ENCODE results near the gene SMARCA4. TPM values are rescaled to one million over a fixed set of nuclear protein-coding genes. Genes with fewer than 3 reads are reported as not detected.

Gene SMARCA4
- total and polyA plus RNA-seq, 12 donors = 46.3 to 124 (median 64.9) TPM

GRCh38 chr19:11031421-11032070 lies 70.7 kb downstream of the SMARCA4 start:
- peaks cover 0 to 7% of the 10 kb centered on the region in 2 donors for H3K4me1 ChIP-seq (replicated peaks in 1 of 2)
- intact Hi-C loops (cut with DNase I) = loop anchor here (10.0 kb wide), 2 partner anchors 73 to 173 kb away; no protein-coding TSS in a partner anchor
- peaks cover 0 to 94% of the 10 kb centered on the region in 2 donors for H3K36me3 ChIP-seq (replicated peaks in 1 of 2)
- no peak overlapping the region for H3K27ac ChIP-seq
- H3K27me3 ChIP-seq = no peaks in the 10 kb centered on the region
- H3K4me3 ChIP-seq = no peak overlapping the region
- WGBS, 4 donors = 89 to 93% (median 92%) methylated on average over 19 to 21 of the region's 21 CpGs
- DNase-seq = no peak
- no peaks in the 10 kb centered on the region for H3K9me3 ChIP-seq (replicated peaks in 1 of 3)
- no peak for TF ChIP-seq POLR2A (IDR thresholded peaks at IDR 0.05)
- no peak for TF ChIP-seq CTCF (IDR thresholded peaks at IDR 0.05)

- Histone ChIP-seq H3K9me3 (replicated peaks in 1 of 3) (no peaks in the 10 kb centered on the region), H3K36me3 (replicated peaks in 1 of 2) (peaks cover 0 to 84% of the 10 kb centered on the region in 2 donors), H3K4me1 (replicated peaks in 1 of 2) (peaks cover 0 to 7% of the 10 kb centered on the region in 2 donors), H3K27ac (no peak overlapping the region), H3K4me3 (no peak overlapping the region), H3K27me3 (no peaks in the 10 kb centered on the region)
- DNase-seq = no peak
- 91 to 94% (median 92%) methylated on average over 22 of the region's 22 CpGs for WGBS, 4 donors
- no peak for TF ChIP-seq POLR2A (IDR thresholded peaks at IDR 0.05)
- intact Hi-C loops (cut with DNase I) = loop anchor here (10.0 kb wide), 2 partner anchors 72 to 172 kb away; no protein-coding TSS in a partner anchor
Measured at GRCh38 chr19:11033251-11033650, 72.4 kb downstream of the SMARCA4 start.

DNA sequence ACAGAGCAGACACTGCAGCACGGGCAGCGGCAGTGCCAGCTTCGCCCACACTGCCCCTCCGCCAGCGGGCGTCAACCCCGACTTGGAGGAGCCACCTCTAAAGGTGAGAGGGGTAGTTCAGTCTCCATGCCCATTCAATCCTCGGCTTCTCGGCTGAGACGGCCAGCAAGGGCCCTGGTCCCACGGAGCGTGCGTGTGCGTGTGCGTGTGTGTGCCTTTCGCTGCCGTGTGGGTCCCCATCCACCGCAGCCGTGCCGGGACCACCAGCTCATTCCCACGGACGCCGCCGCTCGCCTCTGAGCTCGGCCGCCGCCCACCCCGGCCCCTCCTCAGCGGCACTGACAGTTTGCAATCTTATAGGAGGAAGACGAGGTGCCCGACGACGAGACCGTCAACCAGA lies 72.9 kb downstream of the SMARCA4 start:
- peaks cover 0 to 7% of the 10 kb centered on the region in 2 donors for H3K4me1 ChIP-seq (replicated peaks in 1 of 2)
- no peak for TF ChIP-seq CTCF (IDR thresholded peaks at IDR 0.05)
- no peak for TF ChIP-seq POLR2A (IDR thresholded peaks at IDR 0.05)
- peaks cover 0 to 79% of the 10 kb centered on the region in 2 donors for H3K36me3 ChIP-seq (replicated peaks in 1 of 2)
- H3K27ac ChIP-seq = no peak overlapping the region
- intact Hi-C loops (cut with DNase I) = loop anchor here (10.0 kb wide), 2 partner anchors 71 to 171 kb away; no protein-coding TSS in a partner anchor
- DNase-seq = no peak
- no peaks in the 10 kb centered on the region for H3K27me3 ChIP-seq
- no peaks in the 10 kb centered on the region for H3K9me3 ChIP-seq (replicated peaks in 1 of 3)
- 93 to 97% (median 95%) methylated on average over 17 to 35 of the region's 35 CpGs for WGBS, 4 donors
- no peak overlapping the region for H3K4me3 ChIP-seq

- WGBS, 4 donors = 89 to 93% (median 90%) methylated on average over 31 to 38 of the region's 38 CpGs
- no peak for DNase-seq
- Histone ChIP-seq H3K9me3 (replicated peaks in 1 of 3) (no peaks in the 10 kb centered on the region), H3K27me3 (no peaks in the 10 kb centered on the region), H3K36me3 (replicated peaks in 1 of 2) (peaks cover 0 to 74% of the 10 kb centered on the region in 2 donors), H3K4me1 (replicated peaks in 1 of 2) (peaks cover 0 to 7% of the 10 kb centered on the region in 2 donors), H3K27ac (peak overlapping the region in 3 of 5 donors; percentile 31 to 80 (median 79)), H3K4me3 (no peak overlapping the region)
- no peak for TF ChIP-seq CTCF (IDR thresholded peaks at IDR 0.05)
- TF ChIP-seq POLR2A (IDR thresholded peaks at IDR 0.05) = no peak
- intact Hi-C loops (cut with DNase I) = loop anchor here (5.0 to 10.0 kb wide), 3 partner anchors 70 to 170 kb away; no protein-coding TSS in a partner anchor
Measured at GRCh38 chr19:11034449-11035213, 73.8 kb downstream of the SMARCA4 start.
